HG02571 (cell line): Measurements from ENCODE around the gene CACNA1S.

ENCODE experiments used
- ATAC-seq: cut with Tn5 transposase; IDR thresholded peaks from one replicate; pipeline ENCODE4 v1.9.1; 2021; ENCODE audit warnings: mild to moderate bottlenecking, moderate library complexity; ENCODE audit not compliant: unreplicated experiment

CACNA1S gene

GRCh38 chr1:201016943-201017827 lies 95.0 kb downstream of the CACNA1S start:
- peak; percentile 31 for ATAC-seq

GRCh38 chr1:201016211-201016651 lies 96.0 kb downstream of the CACNA1S start:
- ATAC-seq: no peak

GRCh38 chr1:201015551-201016091 lies 96.6 kb downstream of the CACNA1S start:
- ATAC-seq: no peak

- no peak for ATAC-seq
These were observed 97.4 kb downstream of the CACNA1S start for GRCh38 chr1:201014816-201015200.

GRCh38 chr1:201013991-201014815 lies 98.0 kb downstream of the CACNA1S start:
- ATAC-seq: no peak

- ATAC-seq: no peak
These were observed 99.2 kb downstream of the CACNA1S start for GRCh38 chr1:201013031-201013485.

GRCh38 chr1:201011616-201012015 lies 100.6 kb downstream of the CACNA1S start:
- ATAC-seq: no peak

- ATAC-seq: no peak
These were observed 102.1 kb downstream of the CACNA1S start for GRCh38 chr1:201009962-201010645.

GRCh38 chr1:201008666-201009360 lies 103.4 kb downstream of the CACNA1S start:
- no peak for ATAC-seq

- ATAC-seq: no peak
These were observed 104.7 kb downstream of the CACNA1S start for GRCh38 chr1:201007481-201007880.

GRCh38 chr1:201006450-201006849 lies 105.8 kb downstream of the CACNA1S start:
- no peak for ATAC-seq

- ATAC-seq: no peak
These were observed 107.5 kb downstream of the CACNA1S start for GRCh38 chr1:201004732-201005131.

- no peak for ATAC-seq
These were observed 108.1 kb downstream of the CACNA1S start for GRCh38 chr1:201004154-201004553.

- no peak for ATAC-seq
These were observed 109.7 kb downstream of the CACNA1S start for GRCh38 chr1:201002510-201002909.

- no peak for ATAC-seq
These were observed 110.3 kb downstream of the CACNA1S start for GRCh38 chr1:201001962-201002361.

- no peak for ATAC-seq
These were observed 111.8 kb downstream of the CACNA1S start for GRCh38 chr1:201000391-201000790.

- no peak for ATAC-seq
These were observed 112.6 kb downstream of the CACNA1S start for GRCh38 chr1:200999667-201000066.

GRCh38 chr1:200998323-200998722 lies 113.9 kb downstream of the CACNA1S start:
- no peak for ATAC-seq

- ATAC-seq: no peak
These were observed 119.7 kb downstream of the CACNA1S start for GRCh38 chr1:200992382-200993048.
